ENCODE results near the gene SLX4IP.

SLX4IP gene

DNA sequence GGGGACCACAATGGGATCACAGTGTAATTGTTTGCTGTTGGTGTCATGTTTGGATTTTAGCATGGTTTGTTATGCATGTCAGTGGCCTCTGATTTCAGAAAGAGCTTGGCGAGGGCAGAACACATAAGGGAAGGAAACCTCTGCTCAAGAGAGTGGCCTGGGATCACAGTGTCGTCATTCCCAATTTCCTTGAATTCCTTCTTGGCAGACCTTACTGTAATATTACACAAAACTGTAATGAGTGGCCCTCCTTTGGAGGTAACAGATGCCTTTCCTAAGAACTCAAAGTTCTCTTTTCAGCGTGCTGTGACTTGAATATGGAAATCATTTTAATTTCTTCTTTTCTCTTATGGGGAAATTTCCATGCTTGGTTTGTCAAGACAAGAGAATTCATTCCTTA lies 191.8 kb downstream of the SLX4IP start:
- H3K27ac ChIP-seq: peak overlapping the region; percentile 24 to 99
- DNase-seq: no peak
- intact Hi-C loops (cut with DNase I; ENCODE audit: low total_unique reads): no loop called here

DNA sequence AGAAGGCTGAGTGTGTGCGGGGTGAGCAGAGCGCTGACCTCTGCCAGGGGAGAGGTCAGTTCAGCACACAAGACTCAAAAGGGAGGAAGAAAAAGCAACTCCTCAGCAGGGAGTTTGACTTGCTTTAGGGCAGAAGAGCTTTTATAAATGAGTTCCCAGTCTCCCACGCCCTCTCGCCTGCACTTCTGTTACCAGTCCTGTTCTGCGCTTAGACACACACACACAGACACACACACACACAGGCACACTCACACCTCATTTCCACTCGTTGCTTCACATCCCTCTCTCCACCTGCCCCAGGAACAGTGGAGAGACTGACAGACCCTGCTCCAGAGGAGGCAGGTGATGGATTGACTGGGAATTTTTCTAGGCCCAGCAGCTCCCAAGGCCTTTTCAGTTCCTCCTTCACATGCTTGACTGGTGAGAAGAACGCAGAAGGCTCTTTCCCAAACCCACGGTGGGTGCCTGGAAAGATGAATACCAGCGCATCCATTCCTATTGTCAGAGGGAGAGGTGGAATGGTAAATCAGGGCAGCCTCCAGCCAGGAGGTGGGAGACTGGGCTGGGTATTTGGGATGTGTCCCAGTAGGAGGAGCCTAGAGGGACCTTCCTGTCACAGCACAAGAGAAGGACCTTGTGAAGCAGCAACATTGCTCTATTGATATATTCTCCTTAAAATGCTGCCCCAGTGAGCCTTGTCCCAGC lies 195.0 kb downstream of the SLX4IP start:
- no peaks in the 10 kb centered on the region for H3K27me3 ChIP-seq
- no peaks in the 10 kb centered on the region for H3K9me3 ChIP-seq
- intact Hi-C loops (cut with DNase I; ENCODE audit: low total_unique reads): no loop called here
- DNase-seq: no peak
- TF ChIP-seq, protein P1, sequence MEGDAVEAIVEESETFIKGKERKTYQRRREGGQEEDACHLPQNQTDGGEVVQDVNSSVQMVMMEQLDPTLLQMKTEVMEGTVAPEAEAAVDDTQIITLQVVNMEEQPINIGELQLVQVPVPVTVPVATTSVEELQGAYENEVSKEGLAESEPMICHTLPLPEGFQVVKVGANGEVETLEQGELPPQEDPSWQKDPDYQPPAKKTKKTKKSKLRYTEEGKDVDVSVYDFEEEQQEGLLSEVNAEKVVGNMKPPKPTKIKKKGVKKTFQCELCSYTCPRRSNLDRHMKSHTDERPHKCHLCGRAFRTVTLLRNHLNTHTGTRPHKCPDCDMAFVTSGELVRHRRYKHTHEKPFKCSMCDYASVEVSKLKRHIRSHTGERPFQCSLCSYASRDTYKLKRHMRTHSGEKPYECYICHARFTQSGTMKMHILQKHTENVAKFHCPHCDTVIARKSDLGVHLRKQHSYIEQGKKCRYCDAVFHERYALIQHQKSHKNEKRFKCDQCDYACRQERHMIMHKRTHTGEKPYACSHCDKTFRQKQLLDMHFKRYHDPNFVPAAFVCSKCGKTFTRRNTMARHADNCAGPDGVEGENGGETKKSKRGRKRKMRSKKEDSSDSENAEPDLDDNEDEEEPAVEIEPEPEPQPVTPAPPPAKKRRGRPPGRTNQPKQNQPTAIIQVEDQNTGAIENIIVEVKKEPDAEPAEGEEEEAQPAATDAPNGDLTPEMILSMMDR (IDR thresholded peaks at IDR 0.05): no peak
- H3K27ac ChIP-seq: peak overlapping the region; percentile 58 to 99
- peaks cover 0 to 96% (median 37%) of the 10 kb centered on the region in 4 donors for H3K4me1 ChIP-seq
- H3K36me3 ChIP-seq: no peaks in the 10 kb centered on the region
- no peak overlapping the region for H3K4me3 ChIP-seq

More for the DNA sequence above, 191.8 kb downstream of the SLX4IP start:
- Histone ChIP-seq H3K36me3 (no peaks in the 10 kb centered on the region), H3K4me3 (no peak overlapping the region), H3K4me1 (peaks cover 0 to 92% (median 35%) of the 10 kb centered on the region in 4 donors), H3K9me3 (no peaks in the 10 kb centered on the region), H3K27me3 (no peaks in the 10 kb centered on the region)
- TF ChIP-seq, protein P1 (IDR thresholded peaks at IDR 0.05): no peak

DNA sequence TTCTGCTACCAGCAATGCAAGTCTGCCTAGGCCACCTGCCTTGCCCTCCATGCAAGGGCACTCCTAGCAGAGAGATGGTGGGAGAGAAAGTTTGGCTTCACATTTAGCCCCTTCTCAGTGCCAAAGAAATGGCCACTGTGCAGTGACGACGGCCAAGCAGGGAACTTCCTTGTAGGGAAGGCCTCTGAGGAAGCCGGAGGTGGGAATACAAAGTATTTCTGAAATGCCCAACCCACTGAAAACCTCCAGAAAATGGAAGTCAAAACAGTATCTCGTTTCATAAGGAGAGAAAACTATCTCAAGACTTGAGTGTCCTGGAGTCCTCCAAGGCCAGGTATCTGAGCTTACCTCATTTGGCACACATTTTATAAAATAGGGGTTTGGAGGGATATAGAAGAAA lies 196.0 kb downstream of the SLX4IP start:
- intact Hi-C loops (cut with DNase I; ENCODE audit: low total_unique reads): no loop called here
- TF ChIP-seq, protein P1 (IDR thresholded peaks at IDR 0.05): no peak
- Histone ChIP-seq H3K4me1 (peaks cover 4 to 96% (median 45%) of the 10 kb centered on the region in 4 donors), H3K27ac (peak overlapping the region; percentile 58 to 99), H3K27me3 (no peaks in the 10 kb centered on the region), H3K36me3 (no peaks in the 10 kb centered on the region), H3K4me3 (no peak overlapping the region), H3K9me3 (no peaks in the 10 kb centered on the region)
- DNase-seq: no peak

DNA sequence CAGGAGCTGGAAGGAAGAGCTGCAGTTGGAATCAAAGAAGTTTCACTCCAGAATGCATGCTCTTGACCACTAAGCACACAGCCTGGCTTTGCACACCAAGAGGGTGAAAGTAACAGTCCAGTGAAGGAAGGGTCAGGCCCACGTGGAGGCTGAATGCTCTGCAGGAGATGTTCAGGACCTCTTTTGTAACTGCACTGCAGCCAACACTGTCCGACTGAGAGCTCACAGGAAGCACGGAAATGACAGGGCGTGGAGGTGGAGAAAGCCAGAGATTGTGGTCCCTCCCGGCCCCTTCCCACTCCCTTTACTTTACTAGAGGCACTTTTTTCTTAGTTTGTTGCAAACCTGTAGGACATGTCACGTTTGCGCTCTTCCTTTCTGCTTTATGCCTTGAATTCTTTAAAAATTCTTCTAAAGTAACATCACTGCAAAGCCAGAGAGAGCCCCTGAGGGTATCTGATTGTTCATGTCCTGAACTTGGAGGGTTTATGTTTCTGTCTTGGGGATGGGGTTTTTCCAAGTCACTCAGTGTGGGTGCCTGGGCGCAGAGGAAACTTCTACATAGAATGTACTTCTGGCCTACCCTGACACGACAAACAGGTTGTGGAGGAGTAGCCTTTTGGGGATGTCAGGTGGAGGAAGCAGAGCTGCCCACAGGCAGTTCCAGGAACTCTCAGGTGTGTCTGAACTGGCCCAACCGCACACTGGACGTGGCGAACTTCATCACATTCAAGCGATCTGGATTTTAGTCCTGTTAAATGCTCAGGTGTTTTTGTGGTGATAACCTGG lies 197.8 kb downstream of the SLX4IP start:
- intact Hi-C loops (cut with DNase I; ENCODE audit: low total_unique reads): no loop called here
- H3K9me3 ChIP-seq: no peaks in the 10 kb centered on the region
- TF ChIP-seq, protein P1 (IDR thresholded peaks at IDR 0.05): no peak
- peaks cover 0 to 9% (median 0%) of the 10 kb centered on the region in 3 donors for H3K36me3 ChIP-seq
- H3K27me3 ChIP-seq: no peaks in the 10 kb centered on the region
- peaks cover 4 to 97% (median 63%) of the 10 kb centered on the region in 4 donors for H3K4me1 ChIP-seq
- no peak overlapping the region for H3K4me3 ChIP-seq
- H3K27ac ChIP-seq: peak overlapping the region; percentile 99
- DNase-seq: no peak

DNA sequence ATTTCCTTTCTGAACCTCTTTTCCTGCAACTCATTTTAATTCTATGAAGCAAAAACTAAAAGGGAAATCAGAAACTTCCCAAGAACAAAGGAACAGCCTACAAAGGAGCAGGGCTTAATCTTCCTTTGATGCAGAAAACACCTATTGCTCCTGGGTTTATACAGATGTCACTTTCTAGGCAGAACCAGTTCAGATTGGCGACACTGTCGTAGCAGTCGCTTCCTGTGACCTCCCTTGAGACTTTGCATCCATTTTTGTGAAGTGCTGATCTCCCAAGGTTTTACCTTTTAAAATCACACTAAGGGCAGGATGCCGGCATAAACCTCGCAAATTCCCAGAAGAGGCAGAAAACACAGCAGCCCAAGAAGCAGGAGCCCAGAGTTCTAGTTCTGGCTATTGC lies 198.6 kb downstream of the SLX4IP start:
- no peak overlapping the region for H3K4me3 ChIP-seq
- TF ChIP-seq, protein P1 (IDR thresholded peaks at IDR 0.05): no peak
- H3K4me1 ChIP-seq: peaks cover 4 to 97% (median 65%) of the 10 kb centered on the region in 4 donors
- DNase-seq: no peak
- H3K36me3 ChIP-seq: peaks cover 0 to 10% (median 0%) of the 10 kb centered on the region in 3 donors
- intact Hi-C loops (cut with DNase I; ENCODE audit: low total_unique reads): no loop called here
- peak overlapping the region; percentile 99 for H3K27ac ChIP-seq
- H3K9me3 ChIP-seq: no peaks in the 10 kb centered on the region
- H3K27me3 ChIP-seq: no peaks in the 10 kb centered on the region
